ENCODE results near the gene ZFYVE28. TPM values are rescaled to one million over a fixed set of nuclear protein-coding genes. Genes with fewer than 3 reads are reported as not detected.

Gene ZFYVE28
- total and polyA plus RNA-seq, 10 of the 15 experiments (the other 5 are each of a cell fraction or from before 2014, with no cell fraction given): 0.06 to 1.9 (median 0.22) TPM; not detected in 1

DNA sequence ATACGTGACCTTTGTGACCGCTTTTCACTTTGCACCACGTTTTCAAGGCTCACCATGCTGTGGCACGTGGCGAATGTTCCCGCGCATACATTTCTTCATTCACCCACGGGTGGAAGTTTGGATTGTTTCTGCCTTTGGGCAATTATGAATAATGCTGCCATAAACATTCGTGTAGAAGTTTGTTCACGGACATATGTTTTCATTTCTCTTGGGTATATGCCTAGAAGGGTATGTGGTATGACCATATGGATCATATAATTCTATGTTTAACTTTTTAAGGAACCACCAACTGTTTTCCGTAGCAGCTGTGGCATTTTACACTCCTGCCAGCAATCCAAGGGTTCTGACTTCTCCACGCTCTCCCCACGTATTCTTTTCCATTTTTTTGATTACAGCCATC lies 95.6 kb downstream of the ZFYVE28 start:
- intact Hi-C loops (cut with micrococcal nuclease; ENCODE audit: unreplicated experiment) (no loop called here), in situ Hi-C loops (cut with MboI) (no loop called here)
- Histone ChIP-seq H3K79me2 (ENCODE audit: control insufficient read depth, insufficient read depth, low read length) (no peaks in the 10 kb centered on the region), H4K20me1 (ENCODE audit: control insufficient read depth, insufficient read depth) (no peaks in the 10 kb centered on the region), H3K4me3 (no peak overlapping the region), H3K27me3 (replicated peaks in 1 of 2; ENCODE audit: control insufficient read depth in 2 of 2, insufficient read depth in 2 of 2, low read length in 1 of 2) (peaks cover 0 to 3% of the 10 kb centered on the region in 2 experiments; a peak in 2 of 4 replicates), H2AFZ (ENCODE audit: control insufficient read depth, low read depth, low read length) (no peak overlapping the region), H3K4me1 (ENCODE audit: control insufficient read depth, insufficient read depth, low read length) (no peaks in the 10 kb centered on the region), H3K36me3 (ENCODE audit: control insufficient read depth in 2 of 2, insufficient read depth in 2 of 2, low read length in 1 of 2) (no peaks in the 10 kb centered on the region), H3K9ac (ENCODE audit: control insufficient read depth, insufficient read depth, low read length) (no peak overlapping the region), H3K4me2 (ENCODE audit: control insufficient read depth, insufficient read depth) (no peak overlapping the region), H3K27ac (ENCODE audit: control insufficient read depth, insufficient read depth) (no peak overlapping the region), H3K9me3 (replicated peaks; ENCODE audit: control insufficient read depth, insufficient read depth, low read length) (no peaks in the 10 kb centered on the region)
- CTCF ChIA-PET: no interaction called here
- WGBS (ENCODE audit: insufficient coverage, insufficient replicate concordance, low lambda C conversion rate, missing lambda C conversion rate): 57% methylated on average over 13 of the region's 13 CpGs
- no TSS peak for BruUV-seq (replicated peaks)
- SMC1A ChIA-PET (ENCODE audit: uncharacterized antibody, unreplicated experiment): no interaction called here
- FAIRE-seq: no peak
- ATAC-seq: no peak
- no peak for DNase-seq (ENCODE audit: low read depth, low spot score)
- RAD21 ChIA-PET (ENCODE audit: unreplicated experiment): no interaction called here
- TF ChIP-seq BHLHE40 (IDR thresholded peaks at IDR 0.05; ENCODE audit: borderline replicate concordance in 1 of 2, low read depth in 2 of 2, low read length in 1 of 2): no peak
- TF ChIP-seq HDAC6 (IDR thresholded peaks at IDR 0.05; ENCODE audit: unreplicated experiment): no peak
- TF ChIP-seq TCF12 (IDR thresholded peaks at IDR 0.05; ENCODE audit: low read depth, low read length): no peak
- no peak for TF ChIP-seq MEF2B (IDR thresholded peaks at IDR 0.05; ENCODE audit: partially characterized antibody, poor library complexity, severe bottlenecking)
- TF ChIP-seq, protein P1, sequence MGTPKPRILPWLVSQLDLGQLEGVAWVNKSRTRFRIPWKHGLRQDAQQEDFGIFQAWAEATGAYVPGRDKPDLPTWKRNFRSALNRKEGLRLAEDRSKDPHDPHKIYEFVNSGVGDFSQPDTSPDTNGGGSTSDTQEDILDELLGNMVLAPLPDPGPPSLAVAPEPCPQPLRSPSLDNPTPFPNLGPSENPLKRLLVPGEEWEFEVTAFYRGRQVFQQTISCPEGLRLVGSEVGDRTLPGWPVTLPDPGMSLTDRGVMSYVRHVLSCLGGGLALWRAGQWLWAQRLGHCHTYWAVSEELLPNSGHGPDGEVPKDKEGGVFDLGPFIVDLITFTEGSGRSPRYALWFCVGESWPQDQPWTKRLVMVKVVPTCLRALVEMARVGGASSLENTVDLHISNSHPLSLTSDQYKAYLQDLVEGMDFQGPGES (IDR thresholded peaks at IDR 0.05): no peak
- TF ChIP-seq, protein P2, sequence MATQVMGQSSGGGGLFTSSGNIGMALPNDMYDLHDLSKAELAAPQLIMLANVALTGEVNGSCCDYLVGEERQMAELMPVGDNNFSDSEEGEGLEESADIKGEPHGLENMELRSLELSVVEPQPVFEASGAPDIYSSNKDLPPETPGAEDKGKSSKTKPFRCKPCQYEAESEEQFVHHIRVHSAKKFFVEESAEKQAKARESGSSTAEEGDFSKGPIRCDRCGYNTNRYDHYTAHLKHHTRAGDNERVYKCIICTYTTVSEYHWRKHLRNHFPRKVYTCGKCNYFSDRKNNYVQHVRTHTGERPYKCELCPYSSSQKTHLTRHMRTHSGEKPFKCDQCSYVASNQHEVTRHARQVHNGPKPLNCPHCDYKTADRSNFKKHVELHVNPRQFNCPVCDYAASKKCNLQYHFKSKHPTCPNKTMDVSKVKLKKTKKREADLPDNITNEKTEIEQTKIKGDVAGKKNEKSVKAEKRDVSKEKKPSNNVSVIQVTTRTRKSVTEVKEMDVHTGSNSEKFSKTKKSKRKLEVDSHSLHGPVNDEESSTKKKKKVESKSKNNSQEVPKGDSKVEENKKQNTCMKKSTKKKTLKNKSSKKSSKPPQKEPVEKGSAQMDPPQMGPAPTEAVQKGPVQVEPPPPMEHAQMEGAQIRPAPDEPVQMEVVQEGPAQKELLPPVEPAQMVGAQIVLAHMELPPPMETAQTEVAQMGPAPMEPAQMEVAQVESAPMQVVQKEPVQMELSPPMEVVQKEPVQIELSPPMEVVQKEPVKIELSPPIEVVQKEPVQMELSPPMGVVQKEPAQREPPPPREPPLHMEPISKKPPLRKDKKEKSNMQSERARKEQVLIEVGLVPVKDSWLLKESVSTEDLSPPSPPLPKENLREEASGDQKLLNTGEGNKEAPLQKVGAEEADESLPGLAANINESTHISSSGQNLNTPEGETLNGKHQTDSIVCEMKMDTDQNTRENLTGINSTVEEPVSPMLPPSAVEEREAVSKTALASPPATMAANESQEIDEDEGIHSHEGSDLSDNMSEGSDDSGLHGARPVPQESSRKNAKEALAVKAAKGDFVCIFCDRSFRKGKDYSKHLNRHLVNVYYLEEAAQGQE (IDR thresholded peaks at IDR 0.05; ENCODE audit: low read depth, low read length): no peak
- POLR2A ChIA-PET: no interaction called here

All from GM12878 (cell line).